Activated CD8-positive, alpha-beta memory T cell treated with anti-CD3 and anti-CD28 coated beads for 4 hours (primary cell): ENCODE results near the gene PCNX2.
"Not testable (repeated sequence)": the region's sequence is repeated elsewhere in the genome, so short reads cannot be mapped to it uniquely, and the experiment has no call there.

Source experiments
- DNase-seq, 2 donors: peaks; one replicate each; pipeline ENCODE4 v3.0.0-alpha.2; 2020; ENCODE audit warnings: low read depth in 2 of 2

PCNX2 gene

GRCh38 chr1:233227930-233228465, 67.5 kb downstream of the PCNX2 start:
- DNase-seq = no peak

GRCh38 chr1:233224311-233224710, 71.2 kb downstream of the PCNX2 start:
- no peak for DNase-seq

GRCh38 chr1:233217832-233218231, 77.7 kb downstream of the PCNX2 start:
- DNase-seq = no peak

- no peak for DNase-seq
Observed at GRCh38 chr1:233216009-233216408, 79.5 kb downstream of the PCNX2 start.

GRCh38 chr1:233215135-233215760, 80.3 kb downstream of the PCNX2 start:
- no peak for DNase-seq

- DNase-seq = no peak
Observed at GRCh38 chr1:233211595-233211994, 83.9 kb downstream of the PCNX2 start.

GRCh38 chr1:233211106-233211505, 84.4 kb downstream of the PCNX2 start:
- no peak for DNase-seq

GRCh38 chr1:233209481-233209880, 86.0 kb downstream of the PCNX2 start:
- no peak for DNase-seq

- DNase-seq = no peak
Observed at GRCh38 chr1:233208687-233209086, 86.8 kb downstream of the PCNX2 start.

GRCh38 chr1:233197940-233198339, 97.6 kb downstream of the PCNX2 start:
- DNase-seq = no peak

GRCh38 chr1:233193741-233194140, 101.8 kb downstream of the PCNX2 start:
- no peak for DNase-seq

- no peak for DNase-seq
Observed at GRCh38 chr1:233190987-233191386, 104.5 kb downstream of the PCNX2 start.

- DNase-seq = no peak
Observed at GRCh38 chr1:233189526-233189925, 106.0 kb downstream of the PCNX2 start.

- DNase-seq = no peak
Observed at GRCh38 chr1:233188061-233188460, 107.5 kb downstream of the PCNX2 start.

GRCh38 chr1:233183226-233184020, 112.1 kb downstream of the PCNX2 start:
- no peak for DNase-seq

GRCh38 chr1:233182587-233182986, 112.9 kb downstream of the PCNX2 start:
- no peak for DNase-seq

- no peak for DNase-seq
Observed at GRCh38 chr1:233180641-233181364, 114.7 kb downstream of the PCNX2 start.

GRCh38 chr1:233179638-233180037, 115.9 kb downstream of the PCNX2 start:
- DNase-seq = not testable (repeated sequence)

GRCh38 chr1:233172201-233172600, 123.3 kb downstream of the PCNX2 start:
- no peak for DNase-seq

GRCh38 chr1:233170741-233171140, 124.8 kb downstream of the PCNX2 start:
- DNase-seq = no peak

GRCh38 chr1:233168384-233168783, 127.1 kb downstream of the PCNX2 start:
- DNase-seq = no peak

- no peak for DNase-seq
Observed at GRCh38 chr1:233166896-233167295, 128.6 kb downstream of the PCNX2 start.
